Calu3 (cell line): ENCODE measurements around the gene RAB10. TPM values are rescaled to one million over a fixed set of nuclear protein-coding genes. Genes with fewer than 3 reads are reported as not detected.

Source experiments
- Bru-seq: library from RNA; stranded (reverse); fragments of 400-500 nt; gene quantifications from one replicate; lab custom pipeline; 2021; lab: Mats Ljungman, UMichigan
- BruChase-seq, 2 experiments: library from RNA; stranded (reverse); fragments of 400-500 nt; gene quantifications; one replicate each; lab custom pipeline; 2021; lab: Mats Ljungman, UMichigan
- BruUV-seq: library from RNA; stranded (reverse); fragments of 400-500 nt; replicated peaks from 2 replicates; lab custom pipeline; 2021; lab: Mats Ljungman, UMichigan
- CTCF ChIA-PET: fragments of 300-600 bp; sonication (Branson Sonifier 250); formaldehyde crosslinking; loops from one replicate; lab custom pipeline; 2022; ENCODE audit warnings: antibody characterized with exemption; lab: Charles Lee
- DNase-seq: peaks from one replicate; pipeline ENCODE4 v3.0.0; 2022
- H3K27ac Mint-ChIP-seq: one replicate; pipeline ENCODE4 v1.8.0; 2022; ENCODE audit warnings: mixed read lengths; ENCODE audit not compliant: unreplicated experiment
- H3K27me3 Mint-ChIP-seq: one replicate; pipeline ENCODE4 v1.8.0; 2022; ENCODE audit warnings: mixed read lengths; ENCODE audit not compliant: unreplicated experiment
- H3K36me3 Mint-ChIP-seq: one replicate; pipeline ENCODE4 v1.8.0; 2022; ENCODE audit warnings: mild to moderate bottlenecking, moderate library complexity, mixed read lengths; ENCODE audit not compliant: insufficient read depth, unreplicated experiment
- H3K4me1 Mint-ChIP-seq: one replicate; pipeline ENCODE4 v1.8.0; 2022; ENCODE audit warnings: mild to moderate bottlenecking, low read depth, mixed read lengths; ENCODE audit not compliant: unreplicated experiment
- H3K4me3 Mint-ChIP-seq: one replicate; pipeline ENCODE4 v1.8.0; 2022; ENCODE audit warnings: mild to moderate bottlenecking, low read depth, moderate library complexity, mixed read lengths; ENCODE audit not compliant: unreplicated experiment
- H3K9me3 Mint-ChIP-seq: one replicate; pipeline ENCODE4 v1.8.0; 2022; ENCODE audit warnings: low read depth, mixed read lengths; ENCODE audit not compliant: unreplicated experiment
- intact Hi-C: fragments of 100-400 bp; cut with micrococcal nuclease; formaldehyde crosslinking; loops from one replicate; pipeline ENCODE4 v1.10.0; 2022; ENCODE audit not compliant: unreplicated experiment
- long read RNA-seq: library from polyadenylated mRNA; stranded (forward); transcript quantifications from one replicate; pipeline ENCODE4 v2.0.0, GENCODE V29; 2022
- total RNA-seq: library from RNA; stranded (reverse); gene quantifications from 2 replicates; pipeline ENCODE4 v1.2.3, GENCODE V29; 2022
- TF ChIP-seq, protein P1 (sequence below): fragments of 200-600 bp; IDR thresholded peaks from one replicate; pipeline ENCODE4 v1.8.0; 2022; ENCODE audit warnings: antibody characterized with exemption; ENCODE audit not compliant: unreplicated experiment

Gene RAB10
- 149 and 157 TPM in 2 replicates for total RNA-seq
- percentile 93 among the genes with signal in this experiment for Bru-seq, nascent RNA
- percentile 94 among the genes with signal in this experiment for BruChase-seq, experiment 1, labeled RNA remaining after a 6-hour chase
- percentile 90 among the genes with signal in this experiment for BruChase-seq, experiment 2, labeled RNA remaining after a 2-hour chase
- long read RNA-seq, transcript RAB10-201 (6 exons, 3,535 nt): major isoform, 226 of 242 reads
- long read RNA-seq, partial matches to known transcripts: 4 of 242 reads
- long read RNA-seq, other reads (novel, unspliced or antisense): 12 of 242 reads

- TF ChIP-seq, protein P1, sequence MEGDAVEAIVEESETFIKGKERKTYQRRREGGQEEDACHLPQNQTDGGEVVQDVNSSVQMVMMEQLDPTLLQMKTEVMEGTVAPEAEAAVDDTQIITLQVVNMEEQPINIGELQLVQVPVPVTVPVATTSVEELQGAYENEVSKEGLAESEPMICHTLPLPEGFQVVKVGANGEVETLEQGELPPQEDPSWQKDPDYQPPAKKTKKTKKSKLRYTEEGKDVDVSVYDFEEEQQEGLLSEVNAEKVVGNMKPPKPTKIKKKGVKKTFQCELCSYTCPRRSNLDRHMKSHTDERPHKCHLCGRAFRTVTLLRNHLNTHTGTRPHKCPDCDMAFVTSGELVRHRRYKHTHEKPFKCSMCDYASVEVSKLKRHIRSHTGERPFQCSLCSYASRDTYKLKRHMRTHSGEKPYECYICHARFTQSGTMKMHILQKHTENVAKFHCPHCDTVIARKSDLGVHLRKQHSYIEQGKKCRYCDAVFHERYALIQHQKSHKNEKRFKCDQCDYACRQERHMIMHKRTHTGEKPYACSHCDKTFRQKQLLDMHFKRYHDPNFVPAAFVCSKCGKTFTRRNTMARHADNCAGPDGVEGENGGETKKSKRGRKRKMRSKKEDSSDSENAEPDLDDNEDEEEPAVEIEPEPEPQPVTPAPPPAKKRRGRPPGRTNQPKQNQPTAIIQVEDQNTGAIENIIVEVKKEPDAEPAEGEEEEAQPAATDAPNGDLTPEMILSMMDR: no peak
- intact Hi-C loops: no loop called here
- peak within 1 kb of the TSS; percentile 68 for H3K27ac Mint-ChIP-seq
- no peaks in the 10 kb centered on the region for H3K27me3 Mint-ChIP-seq
- peak; percentile 99 for DNase-seq
- H3K4me3 Mint-ChIP-seq: peak within 1 kb of the TSS; percentile 77
- CTCF ChIA-PET: interaction anchor here (0.7 to 4.3 kb wide), 9 partner anchors 16 to 266 kb away, joined by 3 to 19 read pairs (median 4); no protein-coding TSS in a partner anchor
- peaks cover 13% of the 10 kb centered on the region for H3K4me1 Mint-ChIP-seq
- BruUV-seq: no TSS peak
- peaks cover 68% of the 10 kb centered on the region for H3K36me3 Mint-ChIP-seq
- no peaks in the 10 kb centered on the region for H3K9me3 Mint-ChIP-seq
Measured at GRCh38 chr2:26033818-26034636, at the start of gene RAB10. TSS of gene RAB10 (plus strand) at chr2:26034084. CDS start at chr2:26034609, 525 bp downstream.

GRCh38 chr2:25988134-25988533 lies 45.8 kb upstream of the RAB10 start:
- TF ChIP-seq, protein P1: no peak
- intact Hi-C loops: no loop called here
- peaks cover 20% of the 10 kb centered on the region for H3K4me1 Mint-ChIP-seq
- BruUV-seq: no TSS peak
- H3K4me3 Mint-ChIP-seq: no peak overlapping the region
- H3K36me3 Mint-ChIP-seq: peaks cover 3% of the 10 kb centered on the region
- no peak for DNase-seq
- H3K27me3 Mint-ChIP-seq: no peaks in the 10 kb centered on the region
- CTCF ChIA-PET: no interaction called here
- no peaks in the 10 kb centered on the region for H3K9me3 Mint-ChIP-seq
- H3K27ac Mint-ChIP-seq: no peak overlapping the region

GRCh38 chr2:25989154-25989553 lies 44.7 kb upstream of the RAB10 start:
- H3K4me1 Mint-ChIP-seq: peaks cover 20% of the 10 kb centered on the region
- TF ChIP-seq, protein P1: no peak
- no peaks in the 10 kb centered on the region for H3K9me3 Mint-ChIP-seq
- DNase-seq: no peak
- BruUV-seq: no TSS peak
- no peaks in the 10 kb centered on the region for H3K27me3 Mint-ChIP-seq
- CTCF ChIA-PET: no interaction called here
- intact Hi-C loops: no loop called here
- H3K27ac Mint-ChIP-seq: no peak overlapping the region
- H3K4me3 Mint-ChIP-seq: no peak overlapping the region
- no peaks in the 10 kb centered on the region for H3K36me3 Mint-ChIP-seq

- H3K27me3 Mint-ChIP-seq: no peaks in the 10 kb centered on the region
- no peak for DNase-seq
- no peaks in the 10 kb centered on the region for H3K9me3 Mint-ChIP-seq
- intact Hi-C loops: loop anchor here (1.0 kb wide), 1 partner anchor 153 kb away; no protein-coding TSS in a partner anchor
- no peaks in the 10 kb centered on the region for H3K36me3 Mint-ChIP-seq
- TF ChIP-seq, protein P1: no peak
- CTCF ChIA-PET: interaction anchor here (0.6 to 1.1 kb wide), 16 partner anchors 9 to 192 kb away, joined by 3 to 18 read pairs (median 4); partner anchors contain the start of genes KIF3C and RAB10
- no peak overlapping the region for H3K27ac Mint-ChIP-seq
- peak overlapping the region; percentile 8 for H3K4me3 Mint-ChIP-seq
- no TSS peak for BruUV-seq
- H3K4me1 Mint-ChIP-seq: peaks cover 25% of the 10 kb centered on the region
Measured at GRCh38 chr2:25991965-25992364, 41.9 kb upstream of the RAB10 start.
